Measurements from ENCODE around the gene ATXN1. TPM values are rescaled to one million over a fixed set of nuclear protein-coding genes. Genes with fewer than 3 reads are reported as not detected.
A peak's percentile ranks its signal among the peaks of the same experiment; 100 is the strongest.

Gene ATXN1
- total and polyA plus RNA-seq, 2 of the 13 experiments (the other 11 are each of a cell fraction or from before 2014, with no cell fraction given) = 20.7 to 39.5 TPM

GRCh38 chr6:16602035-16602434 is 159.2 kb downstream of the ATXN1 start:
- no peak overlapping the region for H2AFZ ChIP-seq (ENCODE audit: low read length)
- FAIRE-seq (no peak), ATAC-seq (no peak), DNase-seq (ENCODE audit: low spot score) (no peak)
- in situ Hi-C loops (cut with HindIII; ENCODE audit: extremely low pct_ligation_motif_present, low pct_unique_long_range_greater_than_20kb) = no loop called here
- H4K20me1 ChIP-seq (ENCODE audit: insufficient read depth, low read length) = no peaks in the 10 kb centered on the region
- H3K27ac ChIP-seq (ENCODE audit: extremely low read length, insufficient read depth, low read length) = no peak overlapping the region
- BruUV-seq (replicated peaks) = no TSS peak
- H3K4me3 ChIP-seq (replicated peaks in 1 of 3; ENCODE audit: insufficient read depth in 1 of 3, low read depth in 2 of 3, low read length in 3 of 3) = no peak overlapping the region
- intact Hi-C loops (cut with micrococcal nuclease; ENCODE audit: unreplicated experiment) = no loop called here
- POLR2A ChIA-PET = no interaction called here
- TF ChIP-seq ZNF318 (CRISPR knock-in tag; IDR thresholded peaks at IDR 0.05) (no peak), CREBL2 (CRISPR knock-in tag; IDR thresholded peaks at IDR 0.05; ENCODE audit: borderline replicate concordance) (no peak), RBM22 (optimal IDR thresholded peaks at IDR 0.05; ENCODE audit: low read length) (peak; percentile 61), ZNF546 (CRISPR knock-in tag; conservative IDR thresholded peaks at IDR 0.05) (no peak), ZNF574 (CRISPR knock-in tag; IDR thresholded peaks at IDR 0.05) (no peak), ATM (IDR thresholded peaks at IDR 0.05; ENCODE audit: borderline replicate concordance) (no peak), SIN3A (IDR thresholded peaks at IDR 0.05; ENCODE audit: borderline replicate concordance, low read depth, low read length) (no peak)
- H3K9me3 ChIP-seq (ENCODE audit: low read length) = no peaks in the 10 kb centered on the region
- H3K9ac ChIP-seq (ENCODE audit: insufficient read depth, low read depth, low read length) = no peak overlapping the region
- H3K4me2 ChIP-seq (ENCODE audit: low read depth, low read length) = no peak overlapping the region
- no peaks in the 10 kb centered on the region for H3K4me1 ChIP-seq (ENCODE audit: insufficient read depth, low read length)
- H3K36me3 ChIP-seq (replicated peaks in 1 of 2; ENCODE audit: control insufficient read depth in 1 of 2, insufficient read depth in 2 of 2, low read length in 2 of 2) = peaks cover 5 to 6% of the 10 kb centered on the region in 2 experiments; a peak in 4 of 5 replicates
- 96% methylated on average over 3 of the region's 3 CpGs for WGBS (ENCODE audit: low lambda C conversion rate)
- H3K79me2 ChIP-seq (ENCODE audit: insufficient read depth, low read length) = no peaks in the 10 kb centered on the region
- H3K27me3 ChIP-seq (ENCODE audit: control insufficient read depth in 1 of 2, insufficient read depth in 2 of 2, low read length in 2 of 2) = no peaks in the 10 kb centered on the region
- CTCF ChIA-PET (ENCODE audit: low intra/inter-chr PET ratio, low total read pairs) = no interaction called here
